Raji (cell line): Measurements from ENCODE around the gene ZMYND11.

ENCODE experiments used
- POLR2A ChIP-seq: IDR thresholded peaks from 2 replicates; pipeline ENCODE4 v1.6.1; 2011; ENCODE audit warnings: low read depth, low read length, control low read depth; ENCODE audit not compliant: insufficient read depth

The ZMYND11 gene

GRCh38 chr10:246431-246830 lies 111.2 kb downstream of the ZMYND11 start:
- no peak for TF ChIP-seq POLR2A

GRCh38 chr10:247480-247879 lies 112.2 kb downstream of the ZMYND11 start:
- no peak for TF ChIP-seq POLR2A

GRCh38 chr10:248307-248706 lies 113.1 kb downstream of the ZMYND11 start:
- TF ChIP-seq POLR2A, result no peak

- TF ChIP-seq POLR2A, result no peak
These were observed 116.8 kb downstream of the ZMYND11 start for GRCh38 chr10:251982-252582.

- TF ChIP-seq POLR2A, result no peak
These were observed 125.7 kb downstream of the ZMYND11 start for GRCh38 chr10:260819-261429.

DNA sequence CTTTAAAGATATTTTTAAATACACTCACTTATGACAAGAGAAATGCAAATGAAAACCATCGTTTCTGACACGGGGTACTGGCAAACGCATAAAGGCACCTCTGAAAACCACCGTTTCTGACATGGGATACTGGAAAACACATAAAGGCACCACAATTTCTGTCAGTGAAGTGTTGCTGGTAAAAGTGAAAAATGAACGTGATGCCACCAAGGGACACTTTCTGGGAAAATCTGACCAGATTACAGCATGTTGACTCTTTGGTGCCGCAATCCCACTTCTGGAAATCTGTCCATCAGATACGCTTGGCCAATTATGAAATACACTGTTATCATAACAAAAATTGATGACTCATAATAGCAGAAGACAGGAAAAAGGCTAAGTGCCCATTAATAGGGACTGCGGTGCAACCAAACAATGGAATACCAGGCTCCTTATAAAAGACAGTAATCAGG lies 131.7 kb downstream of the ZMYND11 start:
- no peak for TF ChIP-seq POLR2A

GRCh38 chr10:267705-268104 lies 132.4 kb downstream of the ZMYND11 start:
- TF ChIP-seq POLR2A, result no peak

- TF ChIP-seq POLR2A, result no peak
These were observed 134.3 kb downstream of the ZMYND11 start for GRCh38 chr10:269440-270074.

- TF ChIP-seq POLR2A, result no peak
These were observed 135.9 kb downstream of the ZMYND11 start for GRCh38 chr10:271201-271600.

DNA sequence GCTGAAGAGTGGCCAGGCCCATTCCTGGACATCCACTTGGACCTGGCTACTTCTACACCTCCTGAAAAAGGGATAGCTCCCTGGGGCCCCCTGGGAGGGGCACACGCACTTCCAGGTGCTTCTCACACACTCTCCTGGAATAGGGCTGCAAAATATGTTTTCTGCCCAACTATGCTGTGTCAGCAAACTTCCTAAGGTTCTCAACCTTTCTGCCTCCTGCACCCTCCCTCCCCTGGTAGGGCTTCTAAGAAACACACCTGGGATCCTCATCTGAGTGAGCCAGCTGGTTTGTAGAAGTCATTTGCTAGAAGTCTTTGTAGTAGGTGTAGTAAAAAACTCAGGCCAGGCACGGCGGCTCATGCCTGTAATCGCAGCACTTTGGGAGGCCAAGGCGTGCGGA lies 136.5 kb downstream of the ZMYND11 start:
- no peak for TF ChIP-seq POLR2A

DNA sequence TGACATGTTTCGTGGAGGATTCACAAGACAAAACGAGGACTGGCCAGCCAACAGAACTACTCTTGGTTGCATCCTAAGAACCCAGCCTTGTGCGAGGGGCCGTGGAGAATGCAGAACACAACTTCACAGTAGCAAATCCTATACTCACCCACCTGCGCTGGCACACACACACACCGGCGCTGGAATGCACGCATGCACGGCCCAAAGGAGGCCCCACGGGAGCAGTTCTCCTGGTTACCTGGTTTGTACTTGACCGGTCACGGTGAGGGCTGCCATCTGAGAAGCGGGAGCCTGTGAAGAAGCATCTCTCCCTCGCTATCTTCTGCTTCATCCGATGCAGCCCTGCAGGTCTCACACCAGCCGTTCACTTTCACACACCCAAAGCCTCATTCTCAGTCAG lies 137.8 kb downstream of the ZMYND11 start:
- no peak for TF ChIP-seq POLR2A

DNA sequence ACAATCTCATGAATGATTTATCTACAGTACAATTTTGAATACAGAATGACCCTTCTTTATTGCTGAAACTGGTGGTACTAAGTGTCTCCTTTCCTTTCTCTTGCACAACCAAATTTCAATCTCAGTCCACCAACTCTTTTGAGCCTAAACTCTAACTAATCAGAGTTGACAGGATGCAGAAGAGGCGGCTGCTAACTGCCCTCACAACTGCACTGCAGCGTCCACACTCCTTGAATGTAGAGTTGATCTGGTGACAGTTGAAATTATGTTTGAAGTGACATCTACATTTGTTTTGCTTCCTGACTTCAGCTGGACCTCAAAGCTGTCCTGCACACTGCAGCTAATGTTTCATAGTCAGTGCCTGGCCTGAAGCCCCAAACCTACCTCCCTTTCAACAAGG lies 139.6 kb downstream of the ZMYND11 start:
- no peak for TF ChIP-seq POLR2A

GRCh38 chr10:275680-276079 lies 140.4 kb downstream of the ZMYND11 start:
- no peak for TF ChIP-seq POLR2A

GRCh38 chr10:277963-278362 lies 142.7 kb downstream of the ZMYND11 start:
- TF ChIP-seq POLR2A, result no peak

GRCh38 chr10:278707-279106 lies 143.5 kb downstream of the ZMYND11 start:
- no peak for TF ChIP-seq POLR2A

- TF ChIP-seq POLR2A, result no peak
These were observed 144.0 kb downstream of the ZMYND11 start for GRCh38 chr10:279232-279631.

GRCh38 chr10:279655-280054 lies 144.4 kb downstream of the ZMYND11 start:
- no peak for TF ChIP-seq POLR2A
